Neural crest cell (in vitro differentiated cells): Measurements from ENCODE around the gene SCTR. TPM values are rescaled to one million over a fixed set of nuclear protein-coding genes. Genes with fewer than 3 reads are reported as not detected.

Source experiments
- DNase-seq: peaks from one replicate; pipeline ENCODE4 v3.0.0; 2021; ENCODE audit warnings: low read depth, mixed read lengths, low spot score
- H3K27ac Mint-ChIP-seq: one replicate; pipeline ENCODE4 v1.8.0; 2021; ENCODE audit warnings: mild to moderate bottlenecking, mixed read lengths; ENCODE audit not compliant: unreplicated experiment
- H3K27me3 Mint-ChIP-seq: 2 replicates; pipeline ENCODE4 v1.8.0; 2021; ENCODE audit warnings: low read depth, mild to moderate bottlenecking, mixed read lengths
- H3K36me3 Mint-ChIP-seq: 2 replicates; pipeline ENCODE4 v1.8.0; 2021; ENCODE audit warnings: low read depth, mild to moderate bottlenecking, mixed read lengths
- H3K4me1 Mint-ChIP-seq: 2 replicates; pipeline ENCODE4 v1.8.0; 2021; ENCODE audit warnings: mixed read lengths
- H3K4me3 Mint-ChIP-seq: one replicate; pipeline ENCODE4 v1.8.0; 2021; ENCODE audit warnings: mild to moderate bottlenecking, mixed read lengths
- H3K9me3 Mint-ChIP-seq: 2 replicates; pipeline ENCODE4 v1.8.0; 2021; ENCODE audit warnings: mixed read lengths
- total RNA-seq: library from RNA; stranded (reverse); gene quantifications from 2 replicates; pipeline ENCODE4 v1.2.1, GENCODE V29; 2021
- TF ChIP-seq, protein P1 (sequence below): fragments of 200-600 bp; sonication (generic); conservative IDR thresholded peaks from 2 replicates; pipeline ENCODE4 v1.5.0; 2021; ENCODE audit warnings: antibody characterized with exemption, mild to moderate bottlenecking

The SCTR gene
- total RNA-seq, 1 donor from 2014 or later: not detected

DNA sequence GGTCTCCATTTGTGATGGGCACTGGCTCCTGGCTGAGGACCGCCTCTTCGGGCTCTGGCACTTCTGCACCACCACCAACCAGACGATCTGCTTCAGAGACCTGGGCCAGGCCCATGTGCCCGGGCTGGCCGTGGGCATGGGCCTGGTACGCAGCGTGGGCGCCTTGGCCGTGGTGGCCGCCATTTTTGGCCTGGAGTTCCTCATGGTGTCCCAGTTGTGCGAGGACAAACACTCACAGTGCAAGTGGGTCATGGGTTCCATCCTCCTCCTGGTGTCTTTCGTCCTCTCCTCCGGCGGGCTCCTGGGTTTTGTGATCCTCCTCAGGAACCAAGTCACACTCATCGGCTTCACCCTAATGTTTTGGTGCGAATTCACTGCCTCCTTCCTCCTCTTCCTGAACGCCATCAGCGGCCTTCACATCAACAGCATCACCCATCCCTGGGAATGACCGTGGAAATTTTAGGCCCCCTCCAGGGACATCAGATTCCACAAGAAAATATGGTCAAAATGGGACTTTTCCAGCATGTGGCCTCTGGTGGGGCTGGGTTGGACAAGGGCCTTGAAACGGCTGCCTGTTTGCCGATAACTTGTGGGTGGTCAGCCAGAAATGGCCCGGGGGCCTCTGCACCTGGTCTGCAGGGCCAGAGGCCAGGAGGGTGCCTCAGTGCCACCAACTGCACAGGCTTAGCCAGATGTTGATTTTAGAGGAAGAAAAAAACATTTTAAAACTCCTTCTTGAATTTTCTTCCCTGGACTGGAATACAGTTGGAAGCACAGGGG lies 87.1 kb downstream of the SCTR start:
- Mint-ChIP-seq H3K4me3 (no peak overlapping the region), H3K9me3 (no peaks in the 10 kb centered on the region), H3K27me3 (peaks cover 20% of the 10 kb centered on the region), H3K36me3 (no peaks in the 10 kb centered on the region), H3K4me1 (peaks cover 19% of the 10 kb centered on the region), H3K27ac (no peak overlapping the region)
- DNase-seq: no peak
- TF ChIP-seq, protein P1, sequence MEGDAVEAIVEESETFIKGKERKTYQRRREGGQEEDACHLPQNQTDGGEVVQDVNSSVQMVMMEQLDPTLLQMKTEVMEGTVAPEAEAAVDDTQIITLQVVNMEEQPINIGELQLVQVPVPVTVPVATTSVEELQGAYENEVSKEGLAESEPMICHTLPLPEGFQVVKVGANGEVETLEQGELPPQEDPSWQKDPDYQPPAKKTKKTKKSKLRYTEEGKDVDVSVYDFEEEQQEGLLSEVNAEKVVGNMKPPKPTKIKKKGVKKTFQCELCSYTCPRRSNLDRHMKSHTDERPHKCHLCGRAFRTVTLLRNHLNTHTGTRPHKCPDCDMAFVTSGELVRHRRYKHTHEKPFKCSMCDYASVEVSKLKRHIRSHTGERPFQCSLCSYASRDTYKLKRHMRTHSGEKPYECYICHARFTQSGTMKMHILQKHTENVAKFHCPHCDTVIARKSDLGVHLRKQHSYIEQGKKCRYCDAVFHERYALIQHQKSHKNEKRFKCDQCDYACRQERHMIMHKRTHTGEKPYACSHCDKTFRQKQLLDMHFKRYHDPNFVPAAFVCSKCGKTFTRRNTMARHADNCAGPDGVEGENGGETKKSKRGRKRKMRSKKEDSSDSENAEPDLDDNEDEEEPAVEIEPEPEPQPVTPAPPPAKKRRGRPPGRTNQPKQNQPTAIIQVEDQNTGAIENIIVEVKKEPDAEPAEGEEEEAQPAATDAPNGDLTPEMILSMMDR: no peak

DNA sequence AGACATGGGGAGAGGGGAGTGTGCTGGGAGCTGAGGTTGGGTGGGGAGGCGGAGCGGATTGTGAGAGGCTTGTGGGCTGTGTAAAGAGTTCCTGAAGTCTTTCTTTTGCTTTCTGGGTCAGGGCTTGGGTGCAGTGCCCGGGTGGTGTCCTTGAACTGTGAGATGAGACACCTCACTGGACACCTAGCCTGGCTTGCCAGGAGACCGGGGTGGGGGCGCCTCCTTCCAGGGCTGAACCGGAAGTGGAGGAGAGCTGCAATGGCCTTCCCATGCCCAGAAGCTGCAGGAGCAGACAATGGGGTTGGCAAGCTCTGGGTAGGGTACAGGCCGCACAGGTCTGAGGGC lies 88.4 kb downstream of the SCTR start:
- Mint-ChIP-seq H3K4me1 (peaks cover 21% of the 10 kb centered on the region), H3K27me3 (peaks cover 22% of the 10 kb centered on the region), H3K36me3 (no peaks in the 10 kb centered on the region), H3K4me3 (no peak overlapping the region), H3K27ac (no peak overlapping the region), H3K9me3 (no peaks in the 10 kb centered on the region)
- TF ChIP-seq, protein P1: no peak
- DNase-seq: no peak

DNA sequence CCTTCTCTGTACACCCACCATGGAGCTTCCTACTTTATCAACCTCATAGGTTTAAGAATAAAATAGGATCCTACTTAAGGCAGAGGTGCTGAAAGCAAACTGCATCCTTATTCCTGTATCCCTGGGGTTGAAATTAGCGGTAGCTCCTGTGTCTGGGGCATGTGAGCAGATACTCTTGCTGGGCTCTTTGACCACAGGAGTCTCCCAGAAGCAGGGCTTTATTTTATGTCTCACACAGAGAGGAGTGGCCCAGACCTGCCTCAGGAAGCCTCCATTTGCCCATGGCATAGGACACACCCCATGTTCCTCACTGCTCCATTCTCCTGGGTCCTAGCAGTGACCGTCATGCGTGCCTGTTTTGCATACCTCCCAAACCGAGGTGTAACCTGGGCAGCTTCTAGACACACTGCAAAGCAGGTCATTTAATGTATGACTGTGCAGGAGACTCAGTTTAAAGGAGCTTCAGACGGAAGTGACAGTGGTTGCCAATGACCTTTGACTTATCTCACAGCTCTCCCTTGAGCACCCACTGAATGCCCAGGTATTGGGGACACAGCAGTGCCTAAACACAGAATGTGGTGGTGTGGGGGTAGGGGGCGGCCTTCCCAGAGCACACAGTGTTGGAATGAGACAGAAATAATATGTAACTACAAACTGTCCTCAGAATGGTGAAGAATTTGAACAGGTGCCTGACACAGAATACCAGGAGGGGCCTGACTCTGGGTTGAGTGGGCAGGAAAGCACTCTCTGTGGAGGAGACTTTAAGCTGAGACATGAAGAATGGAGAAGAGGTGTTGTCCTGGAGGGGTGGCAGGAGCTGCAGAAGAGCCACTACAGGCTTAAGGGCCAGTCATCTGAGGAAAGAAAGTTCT lies 89.0 kb downstream of the SCTR start:
- no peaks in the 10 kb centered on the region for H3K36me3 Mint-ChIP-seq
- TF ChIP-seq, protein P1: no peak
- no peaks in the 10 kb centered on the region for H3K9me3 Mint-ChIP-seq
- H3K27me3 Mint-ChIP-seq: peaks cover 26% of the 10 kb centered on the region
- peaks cover 25% of the 10 kb centered on the region for H3K4me1 Mint-ChIP-seq
- DNase-seq: no peak
- no peak overlapping the region for H3K27ac Mint-ChIP-seq
- no peak overlapping the region for H3K4me3 Mint-ChIP-seq

DNA sequence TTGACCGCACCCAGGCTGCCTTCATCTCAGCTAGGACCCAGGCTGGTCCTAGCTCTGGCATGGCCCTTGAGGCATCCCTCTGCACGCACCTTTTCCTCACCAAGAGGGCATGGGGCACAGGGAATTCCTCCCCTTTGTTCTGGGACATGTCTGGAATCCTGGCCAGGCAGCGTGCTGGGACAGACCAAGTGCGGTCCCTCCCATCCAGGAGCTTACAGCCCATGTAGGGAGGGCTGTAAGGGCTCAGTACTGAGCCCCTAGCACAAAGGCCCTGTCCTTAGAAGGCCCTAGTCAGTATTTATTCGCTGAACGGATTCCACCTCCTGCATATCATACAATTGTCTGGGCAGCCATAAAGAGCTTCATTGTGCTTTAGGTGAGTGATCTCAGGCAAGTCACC lies 89.6 kb downstream of the SCTR start:
- no peak for DNase-seq
- Mint-ChIP-seq H3K9me3 (no peaks in the 10 kb centered on the region), H3K4me3 (no peak overlapping the region), H3K4me1 (peaks cover 29% of the 10 kb centered on the region), H3K27me3 (peaks cover 27% of the 10 kb centered on the region), H3K27ac (no peak overlapping the region), H3K36me3 (no peaks in the 10 kb centered on the region)
- TF ChIP-seq, protein P1: no peak

DNA sequence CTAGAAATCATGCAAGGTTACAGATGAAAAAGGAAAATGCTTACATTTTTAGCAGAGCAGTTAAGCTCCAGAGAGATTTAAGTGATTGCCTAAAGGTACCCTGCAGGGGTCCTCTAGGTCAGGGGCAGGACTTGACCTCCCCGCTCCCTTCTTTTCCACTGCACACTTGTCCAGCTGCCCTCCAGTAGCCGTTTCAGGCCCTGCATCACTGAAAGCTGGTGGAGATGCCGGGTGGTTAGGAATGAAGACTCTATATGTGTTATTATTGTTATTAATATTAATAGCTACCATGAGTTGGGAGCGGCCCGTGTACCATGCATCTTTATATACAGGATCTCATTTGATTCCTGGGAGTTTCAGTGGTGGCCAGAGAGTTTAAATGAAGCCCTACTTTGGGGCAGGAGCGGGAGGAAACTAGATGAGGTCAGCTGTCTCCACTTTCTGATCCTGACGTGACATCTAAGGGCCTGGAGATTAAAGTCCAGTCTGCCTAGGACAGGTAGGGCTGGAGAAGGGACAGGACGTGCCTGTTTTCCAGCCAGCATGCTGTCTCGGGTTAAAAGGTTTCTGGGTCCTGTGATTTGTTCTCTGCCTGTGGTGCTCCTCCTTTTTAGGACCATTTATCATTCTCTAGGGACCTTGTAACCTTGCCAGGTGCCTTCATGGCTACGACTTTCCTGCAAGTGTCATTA lies 90.5 kb downstream of the SCTR start:
- H3K27ac Mint-ChIP-seq: no peak overlapping the region
- DNase-seq: no peak
- H3K9me3 Mint-ChIP-seq: no peaks in the 10 kb centered on the region
- H3K36me3 Mint-ChIP-seq: no peaks in the 10 kb centered on the region
- H3K4me3 Mint-ChIP-seq: peak overlapping the region; percentile 81
- TF ChIP-seq, protein P1: no peak
- peaks cover 27% of the 10 kb centered on the region for H3K27me3 Mint-ChIP-seq
- H3K4me1 Mint-ChIP-seq: peaks cover 38% of the 10 kb centered on the region
